ENCODE results near the gene KRT23.

KRT23 gene

GRCh38 chr17:40958086-40958953 is 20.9 kb upstream of the KRT23 start:
- no peak for TF ChIP-seq GATA2 (IDR thresholded peaks at IDR 0.05; ENCODE audit: low read depth, low read length)
- no peak for TF ChIP-seq GATA3 (IDR thresholded peaks at IDR 0.05; ENCODE audit: low read depth, low read length)

- no peak for TF ChIP-seq GATA2 (IDR thresholded peaks at IDR 0.05; ENCODE audit: low read depth, low read length)
- no peak for TF ChIP-seq GATA3 (IDR thresholded peaks at IDR 0.05; ENCODE audit: low read depth, low read length)
These were observed 19.2 kb upstream of the KRT23 start for GRCh38 chr17:40956401-40957254.

DNA sequence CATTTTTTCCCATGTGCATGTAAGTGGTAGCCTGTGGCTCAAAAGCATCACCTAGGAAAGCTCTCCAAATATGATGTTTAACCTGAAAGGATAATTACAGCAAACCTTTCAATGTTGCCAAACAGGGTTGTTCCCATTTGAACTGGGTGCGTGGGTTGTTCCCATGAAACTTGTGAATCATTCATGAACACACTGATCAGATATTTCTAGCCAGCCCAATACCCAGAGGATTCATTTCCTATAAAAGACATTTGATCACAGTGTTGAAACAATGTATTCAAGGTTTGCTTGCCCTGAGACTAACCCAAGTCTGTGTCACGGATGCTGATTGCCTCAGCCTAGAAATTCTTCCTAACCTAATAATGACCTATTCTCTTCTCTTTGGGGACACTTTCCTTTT is 16.4 kb upstream of the KRT23 start:
- TF ChIP-seq GATA2 (IDR thresholded peaks at IDR 0.05; ENCODE audit: low read depth, low read length) (no peak), GATA3 (IDR thresholded peaks at IDR 0.05; ENCODE audit: low read depth, low read length) (no peak)

- TF ChIP-seq GATA2 (IDR thresholded peaks at IDR 0.05; ENCODE audit: low read depth, low read length) (no peak), GATA3 (IDR thresholded peaks at IDR 0.05; ENCODE audit: low read depth, low read length) (no peak)
These were observed 15.2 kb upstream of the KRT23 start for GRCh38 chr17:40952661-40953060.

DNA sequence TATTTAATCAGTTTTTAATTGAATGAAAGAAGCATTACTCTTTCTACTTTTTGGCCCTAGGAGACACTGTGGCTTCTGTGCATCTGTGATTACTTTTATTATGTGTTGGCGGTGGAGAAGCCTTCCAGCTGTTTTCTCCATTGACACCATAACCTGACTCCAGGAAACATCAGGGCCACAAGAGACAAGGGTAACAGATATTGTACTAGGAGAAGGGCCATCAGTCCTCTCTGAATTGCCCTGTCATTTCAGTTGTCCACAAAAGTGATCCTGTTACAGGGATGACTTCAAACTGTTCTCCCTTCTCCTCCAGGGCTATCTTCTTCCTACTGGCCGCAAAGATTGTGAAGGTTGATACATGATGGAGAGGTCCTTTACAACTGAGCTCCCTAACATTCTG is 14.7 kb upstream of the KRT23 start:
- no peak for TF ChIP-seq GATA3 (IDR thresholded peaks at IDR 0.05; ENCODE audit: low read depth, low read length)
- no peak for TF ChIP-seq GATA2 (IDR thresholded peaks at IDR 0.05; ENCODE audit: low read depth, low read length)

DNA sequence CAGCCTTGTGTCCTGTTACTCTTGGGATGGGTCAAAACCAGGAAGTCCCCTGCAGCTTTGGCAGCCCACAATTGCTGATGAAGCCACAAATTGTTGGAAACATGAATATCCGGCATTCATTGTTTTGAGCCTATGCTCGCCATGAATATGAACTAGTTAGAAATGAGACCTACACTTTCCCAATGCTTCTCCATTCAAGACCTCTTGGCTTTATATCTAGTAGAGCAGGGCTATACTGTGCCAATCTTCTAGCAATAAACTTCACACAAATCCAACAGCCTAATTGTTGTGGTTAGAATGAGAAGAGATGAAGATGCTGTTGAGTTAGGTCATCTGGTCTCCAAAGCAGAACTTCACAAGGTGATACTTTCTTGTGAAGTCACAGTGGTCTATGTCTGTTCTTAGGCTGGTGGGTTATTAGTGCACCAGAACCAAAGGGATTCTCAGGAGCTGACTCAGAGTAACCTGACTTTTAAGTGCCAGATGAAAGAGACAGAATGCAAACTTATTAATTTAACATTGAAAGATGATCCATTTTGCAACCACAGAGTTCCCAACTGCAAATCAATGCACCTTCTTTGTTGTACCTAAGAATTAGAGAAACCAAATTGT is 13.7 kb upstream of the KRT23 start:
- TF ChIP-seq GATA2 (IDR thresholded peaks at IDR 0.05; ENCODE audit: low read depth, low read length) = no peak

DNA sequence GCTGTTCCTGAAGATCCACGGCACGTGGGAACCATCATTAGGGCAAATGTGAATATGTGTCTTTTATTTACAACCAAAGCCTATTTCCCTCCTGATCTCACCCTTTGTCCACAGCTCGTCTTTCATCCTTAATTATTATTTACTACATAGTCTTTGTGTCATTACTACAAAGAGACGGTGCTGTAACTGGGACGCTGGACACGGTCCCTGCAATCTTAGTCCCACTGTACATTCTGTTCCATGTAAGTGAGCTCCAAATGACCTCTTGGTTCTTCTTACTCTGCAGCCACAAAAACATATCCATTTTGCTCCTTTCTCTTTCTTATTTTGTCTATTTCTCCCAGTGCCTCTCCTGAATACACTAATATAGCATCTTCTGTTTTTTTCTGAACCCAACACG is 12.7 kb upstream of the KRT23 start:
- TF ChIP-seq GATA3 (IDR thresholded peaks at IDR 0.05; ENCODE audit: low read depth, low read length) = no peak
- no peak for TF ChIP-seq GATA2 (IDR thresholded peaks at IDR 0.05; ENCODE audit: low read depth, low read length)

DNA sequence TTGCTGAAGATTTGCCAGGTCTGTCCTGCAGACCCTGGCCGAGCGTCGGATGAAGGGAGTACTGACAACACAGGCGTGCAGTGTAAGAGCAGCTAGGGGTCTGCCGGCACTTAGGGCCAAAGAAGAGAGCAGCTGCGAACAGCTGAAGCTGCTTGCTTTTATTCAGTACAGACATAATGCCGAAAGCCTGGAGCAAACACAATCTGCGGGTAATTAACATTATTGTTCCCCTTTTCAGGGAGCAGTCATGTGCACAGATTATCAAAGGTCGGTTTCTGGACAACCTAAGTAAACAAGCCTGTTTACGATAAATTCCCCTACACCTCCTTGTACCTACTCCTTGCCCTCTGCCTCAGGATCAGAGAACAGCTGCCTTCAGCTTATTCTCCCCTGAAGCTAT is 12.0 kb upstream of the KRT23 start:
- TF ChIP-seq GATA3 (IDR thresholded peaks at IDR 0.05; ENCODE audit: low read depth, low read length) = no peak
- no peak for TF ChIP-seq GATA2 (IDR thresholded peaks at IDR 0.05; ENCODE audit: low read depth, low read length)

DNA sequence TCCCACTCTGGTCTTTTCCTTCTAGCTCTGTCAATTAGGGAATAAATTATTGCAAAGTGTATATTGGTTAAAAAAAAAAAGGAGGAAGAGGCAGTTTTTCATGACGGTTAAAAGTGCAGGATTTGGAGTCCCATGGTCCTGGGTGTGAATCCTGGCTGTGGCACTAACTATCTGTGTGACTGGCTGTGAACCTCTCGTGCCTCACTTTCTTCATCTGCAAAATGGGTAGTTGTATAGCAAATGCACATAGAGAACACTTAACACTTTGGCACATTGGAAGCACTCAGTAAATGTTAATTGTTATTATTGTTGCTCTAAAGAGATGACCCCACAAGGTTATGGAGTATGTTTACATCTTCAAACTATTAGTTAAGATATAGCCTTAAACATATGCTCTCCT is 10.5 kb upstream of the KRT23 start:
- TF ChIP-seq GATA3 (IDR thresholded peaks at IDR 0.05; ENCODE audit: low read depth, low read length) (no peak), GATA2 (IDR thresholded peaks at IDR 0.05; ENCODE audit: low read depth, low read length) (no peak)

DNA sequence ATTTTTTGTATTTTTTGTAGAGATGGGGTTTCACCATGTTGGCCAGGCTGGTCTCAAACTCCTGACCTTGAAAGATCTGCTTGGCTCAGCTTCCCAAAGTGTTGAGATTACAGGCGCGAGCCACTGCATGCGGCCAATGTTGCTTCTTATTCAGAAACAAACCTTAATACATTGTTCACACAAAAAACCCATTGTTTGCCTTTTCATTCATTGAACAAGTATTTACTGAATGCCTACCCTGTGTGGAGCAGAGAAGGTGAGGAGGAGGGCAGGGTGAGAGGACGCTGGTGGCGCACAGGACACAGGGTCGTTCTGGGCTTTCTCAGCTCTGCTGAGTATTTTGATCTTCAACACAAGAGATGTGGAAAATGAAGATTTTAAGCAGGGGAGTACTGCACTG is 8.0 kb upstream of the KRT23 start:
- TF ChIP-seq GATA2 (IDR thresholded peaks at IDR 0.05; ENCODE audit: low read depth, low read length) = no peak
- no peak for TF ChIP-seq GATA3 (IDR thresholded peaks at IDR 0.05; ENCODE audit: low read depth, low read length)

DNA sequence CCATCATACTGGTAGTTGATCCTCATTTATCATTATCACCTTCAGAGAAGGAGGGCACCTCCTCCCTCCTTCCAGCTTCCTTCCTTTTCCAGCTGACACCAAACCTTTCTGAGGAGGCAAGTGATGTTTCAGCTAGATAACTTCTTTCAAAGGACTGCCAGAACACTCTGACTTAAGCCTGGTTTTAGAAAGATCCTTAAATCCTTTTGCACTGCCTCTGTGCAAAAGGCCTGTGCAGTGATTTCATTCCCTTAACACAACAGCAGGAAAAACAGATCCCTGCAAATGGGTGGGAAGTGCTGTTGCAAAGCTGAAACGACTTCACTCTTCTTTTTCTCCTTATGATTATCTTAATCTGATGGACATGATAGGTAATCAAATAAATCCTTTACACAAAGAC is 7.1 kb upstream of the KRT23 start:
- no peak for TF ChIP-seq GATA2 (IDR thresholded peaks at IDR 0.05; ENCODE audit: low read depth, low read length)
- TF ChIP-seq GATA3 (IDR thresholded peaks at IDR 0.05; ENCODE audit: low read depth, low read length) = no peak

- no peak for TF ChIP-seq GATA3 (IDR thresholded peaks at IDR 0.05; ENCODE audit: low read depth, low read length)
- TF ChIP-seq GATA2 (IDR thresholded peaks at IDR 0.05; ENCODE audit: low read depth, low read length) = no peak
These were observed 5.1 kb upstream of the KRT23 start for GRCh38 chr17:40942553-40942952.

DNA sequence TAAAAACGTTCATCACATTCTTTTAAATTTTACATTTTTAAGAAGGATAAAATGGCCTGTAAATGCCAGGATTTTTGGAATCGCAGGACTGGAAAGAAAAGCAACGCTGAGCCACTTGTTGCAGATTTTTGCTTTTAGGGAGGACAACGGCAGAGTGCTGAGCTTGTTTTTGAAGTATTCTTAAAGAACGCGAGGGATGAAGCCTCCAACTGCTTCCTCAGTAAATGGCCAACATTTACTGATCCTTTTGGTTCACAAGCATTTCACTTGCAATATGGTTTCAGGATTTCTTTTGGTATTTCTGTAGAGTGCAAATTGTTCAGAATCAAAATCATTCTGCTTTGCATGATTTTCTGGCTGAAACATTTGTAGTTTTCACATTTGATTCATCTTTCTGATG is 2.8 kb upstream of the KRT23 start:
- TF ChIP-seq GATA3 (IDR thresholded peaks at IDR 0.05; ENCODE audit: low read depth, low read length) = no peak
- no peak for TF ChIP-seq GATA2 (IDR thresholded peaks at IDR 0.05; ENCODE audit: low read depth, low read length)

DNA sequence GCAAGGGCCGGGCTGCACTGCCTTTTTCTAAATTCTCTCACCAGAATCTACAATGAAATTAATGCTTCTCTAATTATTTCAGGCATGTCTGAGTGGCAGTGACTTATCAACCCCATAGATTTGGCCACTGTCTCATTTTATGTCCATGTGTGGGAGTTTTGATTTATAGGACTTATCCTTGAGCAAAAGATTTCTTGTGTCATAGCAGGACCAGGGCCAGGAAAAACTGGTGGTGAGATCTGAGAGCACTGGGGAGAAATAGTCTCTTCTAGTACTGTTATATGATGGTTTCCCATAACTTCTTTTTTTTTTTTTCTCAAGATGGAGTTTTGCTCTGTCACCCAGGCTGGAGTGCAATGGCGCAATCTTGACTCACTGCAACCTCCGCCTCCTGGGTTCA is 1.5 kb upstream of the KRT23 start:
- no peak for TF ChIP-seq GATA2 (IDR thresholded peaks at IDR 0.05; ENCODE audit: low read depth, low read length)
- TF ChIP-seq GATA3 (IDR thresholded peaks at IDR 0.05; ENCODE audit: low read depth, low read length) = no peak

Data from SH-SY5Y (cell line).